Nephron progenitor cell (in vitro differentiated cells): ENCODE measurements around the gene ZNF556.

Experiments used
- DNase-seq: peaks from one replicate; pipeline ENCODE4 v3.0.0; 2021
- H3K27ac Mint-ChIP-seq: 2 replicates; pipeline ENCODE4 v1.8.0; 2021; ENCODE audit warnings: mild to moderate bottlenecking, moderate library complexity, mixed read lengths
- H3K27me3 Mint-ChIP-seq: 2 replicates; pipeline ENCODE4 v1.8.0; 2021; ENCODE audit warnings: mild to moderate bottlenecking, low read depth, mixed read lengths; ENCODE audit not compliant: poor library complexity
- H3K36me3 Mint-ChIP-seq: 2 replicates; pipeline ENCODE4 v1.8.0; 2021; ENCODE audit warnings: low read depth, mixed read lengths
- H3K4me1 Mint-ChIP-seq: 2 replicates; pipeline ENCODE4 v1.8.0; 2021; ENCODE audit warnings: mixed read lengths
- H3K4me3 Mint-ChIP-seq: 2 replicates; pipeline ENCODE4 v1.8.0; 2021; ENCODE audit warnings: mild to moderate bottlenecking, moderate library complexity, mixed read lengths
- H3K9me3 Mint-ChIP-seq: 2 replicates; pipeline ENCODE4 v1.8.0; 2021; ENCODE audit warnings: mild to moderate bottlenecking, moderate library complexity, mixed read lengths
- TF ChIP-seq, protein P1 (sequence below): fragments of 200-600 bp; sonication (generic); IDR thresholded peaks from 2 replicates; pipeline ENCODE4 v1.5.0; 2021; ENCODE audit warnings: antibody characterized with exemption

ZNF556 gene

GRCh38 chr19:2856457-2857050 lies 10.6 kb upstream of the ZNF556 start:
- Mint-ChIP-seq H3K4me1 (no peaks in the 10 kb centered on the region), H3K27me3 (peaks cover 3% of the 10 kb centered on the region), H3K27ac (no peak overlapping the region), H3K9me3 (peaks cover 91% of the 10 kb centered on the region), H3K4me3 (no peak overlapping the region), H3K36me3 (peaks cover 73% of the 10 kb centered on the region)
- TF ChIP-seq, protein P1, sequence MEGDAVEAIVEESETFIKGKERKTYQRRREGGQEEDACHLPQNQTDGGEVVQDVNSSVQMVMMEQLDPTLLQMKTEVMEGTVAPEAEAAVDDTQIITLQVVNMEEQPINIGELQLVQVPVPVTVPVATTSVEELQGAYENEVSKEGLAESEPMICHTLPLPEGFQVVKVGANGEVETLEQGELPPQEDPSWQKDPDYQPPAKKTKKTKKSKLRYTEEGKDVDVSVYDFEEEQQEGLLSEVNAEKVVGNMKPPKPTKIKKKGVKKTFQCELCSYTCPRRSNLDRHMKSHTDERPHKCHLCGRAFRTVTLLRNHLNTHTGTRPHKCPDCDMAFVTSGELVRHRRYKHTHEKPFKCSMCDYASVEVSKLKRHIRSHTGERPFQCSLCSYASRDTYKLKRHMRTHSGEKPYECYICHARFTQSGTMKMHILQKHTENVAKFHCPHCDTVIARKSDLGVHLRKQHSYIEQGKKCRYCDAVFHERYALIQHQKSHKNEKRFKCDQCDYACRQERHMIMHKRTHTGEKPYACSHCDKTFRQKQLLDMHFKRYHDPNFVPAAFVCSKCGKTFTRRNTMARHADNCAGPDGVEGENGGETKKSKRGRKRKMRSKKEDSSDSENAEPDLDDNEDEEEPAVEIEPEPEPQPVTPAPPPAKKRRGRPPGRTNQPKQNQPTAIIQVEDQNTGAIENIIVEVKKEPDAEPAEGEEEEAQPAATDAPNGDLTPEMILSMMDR: no peak
- DNase-seq: no peak

- no peaks in the 10 kb centered on the region for H3K4me1 Mint-ChIP-seq
- H3K27ac Mint-ChIP-seq: no peak overlapping the region
- DNase-seq: no peak
- H3K27me3 Mint-ChIP-seq: peaks cover 4% of the 10 kb centered on the region
- TF ChIP-seq, protein P1: no peak
- H3K9me3 Mint-ChIP-seq: peaks cover 89% of the 10 kb centered on the region
- no peak overlapping the region for H3K4me3 Mint-ChIP-seq
- peaks cover 50% of the 10 kb centered on the region for H3K36me3 Mint-ChIP-seq
These were observed 8.3 kb upstream of the ZNF556 start for GRCh38 chr19:2858864-2859263.

GRCh38 chr19:2863816-2864215 lies 3.3 kb upstream of the ZNF556 start:
- no peak overlapping the region for H3K4me3 Mint-ChIP-seq
- peaks cover 3% of the 10 kb centered on the region for H3K27me3 Mint-ChIP-seq
- peaks cover 9% of the 10 kb centered on the region for H3K36me3 Mint-ChIP-seq
- TF ChIP-seq, protein P1: no peak
- no peaks in the 10 kb centered on the region for H3K4me1 Mint-ChIP-seq
- peaks cover 86% of the 10 kb centered on the region for H3K9me3 Mint-ChIP-seq
- no peak overlapping the region for H3K27ac Mint-ChIP-seq
- no peak for DNase-seq

DNA sequence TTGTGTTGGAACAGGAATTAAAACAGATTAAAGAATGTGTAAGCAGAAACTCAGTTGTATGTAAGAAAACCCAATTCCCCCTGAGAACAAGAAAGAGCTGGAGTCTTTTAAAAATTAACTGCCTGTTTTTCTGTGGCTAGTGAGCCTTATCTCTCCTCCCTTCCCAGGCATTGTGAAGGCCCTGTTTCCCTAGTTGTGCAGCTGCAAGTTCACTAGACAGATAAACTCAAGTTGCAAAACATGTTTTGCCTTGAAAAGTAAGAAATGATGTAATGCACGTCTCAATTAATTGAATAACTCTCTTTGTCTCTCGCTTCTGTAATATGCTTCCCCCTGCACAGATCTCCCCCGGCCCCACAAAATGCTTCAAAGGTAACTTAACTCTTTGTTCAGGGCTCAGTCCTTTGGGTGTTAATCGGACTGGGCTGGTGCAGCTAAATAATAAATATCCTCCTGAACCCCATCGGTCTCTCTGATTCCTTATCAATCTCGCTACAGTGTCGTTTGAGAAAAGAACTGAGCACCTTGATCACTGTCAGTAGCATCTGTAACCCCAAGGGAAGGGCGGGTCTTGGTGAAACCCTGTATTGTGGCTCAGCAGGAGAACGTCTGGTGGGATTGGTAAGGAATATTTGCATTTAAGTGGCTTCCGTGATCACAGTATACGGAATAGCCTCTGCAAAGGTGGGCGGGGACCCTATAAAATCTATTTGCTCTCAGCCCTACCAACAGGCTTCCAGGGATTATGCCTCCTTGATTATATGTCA lies 1.6 kb upstream of the ZNF556 start:
- no peak for DNase-seq
- Mint-ChIP-seq H3K27me3 (peaks cover 3% of the 10 kb centered on the region), H3K27ac (no peak overlapping the region), H3K4me1 (no peaks in the 10 kb centered on the region), H3K36me3 (peaks cover 6% of the 10 kb centered on the region), H3K9me3 (peaks cover 83% of the 10 kb centered on the region), H3K4me3 (no peak overlapping the region)
- TF ChIP-seq, protein P1: no peak

GRCh38 chr19:2866495-2867024 lies 575 bp upstream of the ZNF556 start:
- H3K4me1 Mint-ChIP-seq: no peaks in the 10 kb centered on the region
- peaks cover 86% of the 10 kb centered on the region for H3K9me3 Mint-ChIP-seq
- H3K27me3 Mint-ChIP-seq: peaks cover 3% of the 10 kb centered on the region
- DNase-seq: no peak
- TF ChIP-seq, protein P1: no peak
- no peak overlapping the region for H3K4me3 Mint-ChIP-seq
- H3K27ac Mint-ChIP-seq: no peak overlapping the region
- H3K36me3 Mint-ChIP-seq: peaks cover 6% of the 10 kb centered on the region
